Right atrium auricular region (tissue), 2 donors: ENCODE data around the gene CEP170B. TPM values are rescaled to one million over a fixed set of nuclear protein-coding genes. Genes with fewer than 3 reads are reported as not detected.
A peak's percentile ranks its signal among the peaks of the same experiment; 100 is the strongest.

Experiments
- DNase-seq: peaks from one replicate; pipeline ENCODE4 v3.0.0-alpha.2; 2019; ENCODE audit warnings: low spot score
- H3K27ac ChIP-seq, 2 donors: fragments of 200-600 bp; sonication (generic); 1 replicate in 1 of 2; 2 replicates in 1 of 2; pipeline ENCODE4 v1.5.1; 2016 to 2019
- H3K27me3 ChIP-seq, 2 donors: fragments of 200-600 bp; sonication (generic); one replicate each; pipeline versions ENCODE4 v1.5.1 to v1.6.0; 2017 to 2019
- H3K36me3 ChIP-seq: fragments of 200-600 bp; sonication (generic); one replicate; pipeline ENCODE4 v1.5.1; 2016
- H3K4me1 ChIP-seq, 2 donors: fragments of 200-600 bp; sonication (generic); one replicate each; pipeline versions ENCODE4 v1.5.1 to v1.6.0; 2017 to 2019
- H3K4me3 ChIP-seq, 2 donors: fragments of 200-600 bp; sonication (generic); 1 replicate in 1 of 2; 2 replicates in 1 of 2; pipeline ENCODE4 v1.5.1; 2017 to 2019; ENCODE audit warnings: mild to moderate bottlenecking in 1 of 2, moderate library complexity in 1 of 2
- H3K9me3 ChIP-seq, 2 donors: fragments of 200-600 bp; sonication (generic); one replicate each; pipeline ENCODE4 v1.5.1; 2019
- CTCF ChIP-seq, 2 donors: fragments of 200-600 bp; sonication (generic); IDR thresholded peaks; one replicate each; pipeline ENCODE4 v1.5.1; 2019; ENCODE audit warnings: antibody characterized with exemption in 2 of 2
- total RNA-seq, 2 donors: library from RNA; depleted of rRNA; stranded (reverse); fragments of >200 nt; gene quantifications; one replicate each; pipeline ENCODE4 v1.1.0, GENCODE V29; 2016

CEP170B gene
- total RNA-seq, 2 donors from 2014 or later = 7.9 to 15.1 TPM

- Histone ChIP-seq H3K4me3 (peak overlapping the region in 1 of 2 donors; percentile 49), H3K27me3 (peaks cover 6 to 14% of the 10 kb centered on the region in 2 donors)
- DNase-seq = no peak
These were observed 22.1 kb upstream of the CEP170B start for GRCh38 chr14:104843006-104843405.

GRCh38 chr14:104843442-104844305, 21.4 kb upstream of the CEP170B start:
- no peak for TF ChIP-seq CTCF (IDR thresholded peaks at IDR 0.05)
- Histone ChIP-seq H3K9me3 (no peaks in the 10 kb centered on the region), H3K4me3 (peak overlapping the region; percentile 26 to 49), H3K27ac (no peak overlapping the region), H3K36me3 (no peaks in the 10 kb centered on the region), H3K27me3 (peaks cover 6 to 14% of the 10 kb centered on the region in 2 donors), H3K4me1 (peaks cover 0 to 20% of the 10 kb centered on the region in 2 donors)
- no peak for DNase-seq

More at GRCh38 chr14:104843006-104843405, 22.1 kb upstream of the CEP170B start:
- Histone ChIP-seq H3K4me1 (peaks cover 0 to 20% of the 10 kb centered on the region in 2 donors), H3K36me3 (no peaks in the 10 kb centered on the region), H3K9me3 (no peaks in the 10 kb centered on the region), H3K27ac (no peak overlapping the region)
- TF ChIP-seq CTCF (IDR thresholded peaks at IDR 0.05) = no peak

- DNase-seq = no peak
- Histone ChIP-seq H3K4me1 (peaks cover 0 to 20% of the 10 kb centered on the region in 2 donors), H3K36me3 (no peaks in the 10 kb centered on the region), H3K9me3 (no peaks in the 10 kb centered on the region), H3K27me3 (peaks cover 6 to 14% of the 10 kb centered on the region in 2 donors), H3K4me3 (peak overlapping the region; percentile 26 to 49), H3K27ac (no peak overlapping the region)
- TF ChIP-seq CTCF (IDR thresholded peaks at IDR 0.05) = no peak
These were observed 20.6 kb upstream of the CEP170B start for GRCh38 chr14:104844306-104845032.

GRCh38 chr14:104845033-104845666, 19.9 kb upstream of the CEP170B start:
- H3K27ac ChIP-seq = no peak overlapping the region
- TF ChIP-seq CTCF (IDR thresholded peaks at IDR 0.05) = no peak
- no peak for DNase-seq
- H3K9me3 ChIP-seq = no peaks in the 10 kb centered on the region
- no peaks in the 10 kb centered on the region for H3K36me3 ChIP-seq
- H3K27me3 ChIP-seq = peaks cover 6 to 14% of the 10 kb centered on the region in 2 donors
- H3K4me3 ChIP-seq = no peak overlapping the region
- H3K4me1 ChIP-seq = peaks cover 0 to 20% of the 10 kb centered on the region in 2 donors

- Histone ChIP-seq H3K9me3 (no peaks in the 10 kb centered on the region), H3K27me3 (peaks cover 6 to 14% of the 10 kb centered on the region in 2 donors), H3K27ac (no peak overlapping the region), H3K4me3 (no peak overlapping the region), H3K36me3 (no peaks in the 10 kb centered on the region), H3K4me1 (peaks cover 0 to 20% of the 10 kb centered on the region in 2 donors)
- no peak for TF ChIP-seq CTCF (IDR thresholded peaks at IDR 0.05)
- DNase-seq = no peak
These were observed 19.1 kb upstream of the CEP170B start for GRCh38 chr14:104845834-104846441.
